Measurements from ENCODE around the gene CILP2.

Gene CILP2

DNA sequence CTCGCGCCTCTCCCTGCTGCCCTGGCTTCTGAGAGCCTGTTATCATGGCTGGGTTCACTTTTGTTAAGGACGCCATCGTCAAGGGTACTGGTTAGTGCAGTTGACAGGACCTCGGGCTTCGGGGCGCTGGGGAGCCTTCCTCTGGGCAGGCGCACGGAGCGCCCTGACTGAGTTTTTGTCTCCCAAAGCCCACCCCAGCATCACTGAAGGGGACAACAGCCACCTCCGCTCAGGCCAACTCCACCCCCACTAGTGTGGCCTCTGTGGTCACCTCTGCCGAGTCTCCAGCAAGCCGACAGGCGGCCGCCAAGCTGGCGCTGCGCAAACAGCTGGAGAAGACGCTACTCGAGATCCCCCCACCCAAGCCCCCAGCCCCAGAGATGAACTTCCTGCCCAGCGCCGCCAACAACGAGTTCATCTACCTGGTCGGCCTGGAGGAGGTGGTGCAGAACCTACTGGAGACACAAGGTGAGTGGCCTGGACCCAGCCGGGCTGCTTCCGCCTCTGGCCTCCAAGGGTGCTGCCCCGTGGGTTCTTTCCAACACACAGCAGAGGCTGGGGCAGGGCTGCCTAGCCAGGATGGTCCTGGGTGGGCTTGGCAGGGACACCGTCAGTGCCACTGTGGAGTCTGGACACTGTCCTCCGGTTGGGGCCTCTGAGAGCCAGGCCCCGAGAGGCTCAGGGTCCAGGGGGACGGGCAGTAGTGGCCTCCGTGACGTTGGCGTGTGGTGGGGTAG, 39.6 kb upstream of the CILP2 start:
- Histone ChIP-seq H3K27ac (ENCODE audit: low read length) (no peak overlapping the region), H3K36me3 (ENCODE audit: control insufficient read depth, insufficient read depth, low read length) (peaks cover 63% of the 10 kb centered on the region), H3K4me1 (ENCODE audit: control insufficient read depth, insufficient read depth, low read length) (no peaks in the 10 kb centered on the region), H3K4me3 (ENCODE audit: low read length) (no peak overlapping the region), H3K27me3 (ENCODE audit: control insufficient read depth, insufficient read depth, low read length) (no peaks in the 10 kb centered on the region), H3K9me3 (ENCODE audit: control insufficient read depth, insufficient read depth, low read length) (no peaks in the 10 kb centered on the region)
- WGBS (ENCODE audit: insufficient coverage, insufficient read length), result no CpG with 5 or more reads among the region's 33 CpGs
- no peak for DNase-seq (ENCODE audit: low read depth, low spot score)

GRCh38 chr19:19499272-19499995, 38.6 kb upstream of the CILP2 start:
- H3K27ac ChIP-seq (ENCODE audit: low read length), result no peak overlapping the region
- no CpG with 5 or more reads among the region's 18 CpGs for WGBS (ENCODE audit: insufficient coverage, insufficient read length)
- no peaks in the 10 kb centered on the region for H3K4me1 ChIP-seq (ENCODE audit: control insufficient read depth, insufficient read depth, low read length)
- H3K9me3 ChIP-seq (ENCODE audit: control insufficient read depth, insufficient read depth, low read length), result no peaks in the 10 kb centered on the region
- H3K36me3 ChIP-seq (ENCODE audit: control insufficient read depth, insufficient read depth, low read length), result peaks cover 60% of the 10 kb centered on the region
- H3K4me3 ChIP-seq (ENCODE audit: low read length), result no peak overlapping the region
- H3K27me3 ChIP-seq (ENCODE audit: control insufficient read depth, insufficient read depth, low read length), result no peaks in the 10 kb centered on the region
- DNase-seq (ENCODE audit: low read depth, low spot score), result no peak

DNA sequence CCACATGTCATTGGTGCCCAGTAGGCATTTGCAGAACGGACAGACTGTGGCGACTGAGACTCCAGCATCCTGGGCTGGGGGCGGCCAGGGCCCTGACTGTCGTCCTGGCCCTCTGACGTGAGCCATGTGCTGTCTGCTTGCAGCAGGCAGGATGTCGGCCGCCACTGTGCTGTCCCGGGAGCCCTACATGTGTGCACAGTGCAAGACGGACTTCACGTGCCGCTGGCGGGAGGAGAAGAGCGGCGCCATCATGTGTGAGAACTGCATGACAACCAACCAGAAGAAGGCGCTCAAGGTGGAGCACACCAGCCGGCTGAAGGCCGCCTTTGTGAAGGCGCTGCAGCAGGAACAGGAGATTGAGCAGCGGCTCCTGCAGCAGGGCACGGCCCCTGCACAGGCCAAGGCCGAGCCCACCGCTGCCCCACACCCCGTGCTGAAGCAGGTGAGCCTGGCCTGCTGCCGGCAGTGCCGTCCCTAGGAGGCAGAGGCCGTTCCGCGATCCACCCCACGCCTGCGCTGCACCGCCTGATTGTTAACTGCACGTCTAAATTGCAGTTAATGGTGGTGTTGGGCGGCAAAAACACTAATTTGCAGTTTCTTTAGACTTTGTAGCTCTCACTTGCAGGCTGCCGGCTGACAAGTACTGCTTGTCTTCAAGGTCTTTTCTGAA, 37.0 kb upstream of the CILP2 start:
- WGBS (ENCODE audit: insufficient coverage, insufficient read length), result no CpG with 5 or more reads among the region's 34 CpGs
- no peak for DNase-seq (ENCODE audit: low read depth, low spot score)
- peaks cover 58% of the 10 kb centered on the region for H3K36me3 ChIP-seq (ENCODE audit: control insufficient read depth, insufficient read depth, low read length)
- H3K4me1 ChIP-seq (ENCODE audit: control insufficient read depth, insufficient read depth, low read length), result no peaks in the 10 kb centered on the region
- no peak overlapping the region for H3K27ac ChIP-seq (ENCODE audit: low read length)
- no peaks in the 10 kb centered on the region for H3K9me3 ChIP-seq (ENCODE audit: control insufficient read depth, insufficient read depth, low read length)
- H3K4me3 ChIP-seq (ENCODE audit: low read length), result no peak overlapping the region
- H3K27me3 ChIP-seq (ENCODE audit: control insufficient read depth, insufficient read depth, low read length), result no peaks in the 10 kb centered on the region

DNA sequence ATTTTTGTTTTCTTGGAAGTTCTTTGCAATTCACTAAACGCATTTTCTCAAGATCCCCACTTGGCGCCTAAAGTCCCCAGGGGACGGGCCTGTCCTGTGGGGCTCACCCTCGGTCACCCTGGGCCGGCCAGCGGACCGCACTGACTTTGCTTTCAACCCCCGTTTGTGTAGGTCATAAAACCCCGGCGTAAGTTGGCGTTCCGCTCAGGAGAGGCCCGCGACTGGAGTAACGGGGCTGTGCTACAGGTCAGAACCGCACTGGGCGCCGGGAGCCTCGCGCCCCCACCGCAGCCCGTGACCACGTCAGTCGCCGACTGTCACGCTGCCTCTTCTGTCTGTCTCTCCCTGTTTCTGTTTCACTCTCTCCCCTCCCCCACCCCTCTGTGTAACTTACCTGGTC, 36.3 kb upstream of the CILP2 start:
- Histone ChIP-seq H3K27me3 (ENCODE audit: control insufficient read depth, insufficient read depth, low read length) (no peaks in the 10 kb centered on the region), H3K36me3 (ENCODE audit: control insufficient read depth, insufficient read depth, low read length) (peaks cover 55% of the 10 kb centered on the region), H3K27ac (ENCODE audit: low read length) (no peak overlapping the region), H3K9me3 (ENCODE audit: control insufficient read depth, insufficient read depth, low read length) (no peaks in the 10 kb centered on the region), H3K4me1 (ENCODE audit: control insufficient read depth, insufficient read depth, low read length) (no peaks in the 10 kb centered on the region), H3K4me3 (ENCODE audit: low read length) (no peak overlapping the region; the same call in 1 of the 2 replicates)
- WGBS (ENCODE audit: insufficient coverage, insufficient read length), result no CpG with 5 or more reads among the region's 26 CpGs
- no peak for DNase-seq (ENCODE audit: low read depth, low spot score)

DNA sequence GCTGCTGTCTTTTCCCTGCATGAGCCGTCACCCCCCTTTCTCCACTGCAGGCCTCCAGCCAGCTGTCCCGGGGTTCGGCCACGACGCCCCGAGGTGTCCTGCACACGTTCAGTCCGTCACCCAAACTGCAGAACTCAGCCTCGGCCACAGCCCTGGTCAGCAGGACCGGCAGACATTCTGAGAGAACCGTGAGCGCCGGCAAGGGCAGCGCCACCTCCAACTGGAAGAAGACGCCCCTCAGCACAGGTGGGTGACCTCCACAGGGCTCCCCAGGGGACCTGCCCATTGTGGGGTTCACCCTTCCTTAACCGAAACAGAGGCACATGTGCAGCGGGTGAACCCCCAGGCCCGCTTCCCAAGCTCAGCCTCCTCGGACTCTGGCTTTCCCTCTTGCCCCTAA, 35.8 kb upstream of the CILP2 start:
- H3K9me3 ChIP-seq (ENCODE audit: control insufficient read depth, insufficient read depth, low read length), result no peaks in the 10 kb centered on the region
- H3K27ac ChIP-seq (ENCODE audit: low read length), result no peak overlapping the region
- no peak overlapping the region for H3K4me3 ChIP-seq (ENCODE audit: low read length)
- H3K4me1 ChIP-seq (ENCODE audit: control insufficient read depth, insufficient read depth, low read length), result no peaks in the 10 kb centered on the region
- no CpG with 5 or more reads among the region's 19 CpGs for WGBS (ENCODE audit: insufficient coverage, insufficient read length)
- peaks cover 55% of the 10 kb centered on the region for H3K36me3 ChIP-seq (ENCODE audit: control insufficient read depth, insufficient read depth, low read length)
- no peaks in the 10 kb centered on the region for H3K27me3 ChIP-seq (ENCODE audit: control insufficient read depth, insufficient read depth, low read length)
- no peak for DNase-seq (ENCODE audit: low read depth, low spot score)

- Histone ChIP-seq H3K36me3 (ENCODE audit: control insufficient read depth, insufficient read depth, low read length) (peaks cover 55% of the 10 kb centered on the region), H3K27ac (ENCODE audit: low read length) (no peak overlapping the region), H3K9me3 (ENCODE audit: control insufficient read depth, insufficient read depth, low read length) (no peaks in the 10 kb centered on the region), H3K27me3 (ENCODE audit: control insufficient read depth, insufficient read depth, low read length) (no peaks in the 10 kb centered on the region), H3K4me3 (ENCODE audit: low read length) (no peak overlapping the region), H3K4me1 (ENCODE audit: control insufficient read depth, insufficient read depth, low read length) (no peaks in the 10 kb centered on the region)
- WGBS (ENCODE audit: insufficient coverage, insufficient read length), result 100% methylated on average over 1 of the region's 18 CpGs
- DNase-seq (ENCODE audit: low read depth, low spot score), result no peak
Observed at GRCh38 chr19:19502808-19503602, 35.1 kb upstream of the CILP2 start.

DNA sequence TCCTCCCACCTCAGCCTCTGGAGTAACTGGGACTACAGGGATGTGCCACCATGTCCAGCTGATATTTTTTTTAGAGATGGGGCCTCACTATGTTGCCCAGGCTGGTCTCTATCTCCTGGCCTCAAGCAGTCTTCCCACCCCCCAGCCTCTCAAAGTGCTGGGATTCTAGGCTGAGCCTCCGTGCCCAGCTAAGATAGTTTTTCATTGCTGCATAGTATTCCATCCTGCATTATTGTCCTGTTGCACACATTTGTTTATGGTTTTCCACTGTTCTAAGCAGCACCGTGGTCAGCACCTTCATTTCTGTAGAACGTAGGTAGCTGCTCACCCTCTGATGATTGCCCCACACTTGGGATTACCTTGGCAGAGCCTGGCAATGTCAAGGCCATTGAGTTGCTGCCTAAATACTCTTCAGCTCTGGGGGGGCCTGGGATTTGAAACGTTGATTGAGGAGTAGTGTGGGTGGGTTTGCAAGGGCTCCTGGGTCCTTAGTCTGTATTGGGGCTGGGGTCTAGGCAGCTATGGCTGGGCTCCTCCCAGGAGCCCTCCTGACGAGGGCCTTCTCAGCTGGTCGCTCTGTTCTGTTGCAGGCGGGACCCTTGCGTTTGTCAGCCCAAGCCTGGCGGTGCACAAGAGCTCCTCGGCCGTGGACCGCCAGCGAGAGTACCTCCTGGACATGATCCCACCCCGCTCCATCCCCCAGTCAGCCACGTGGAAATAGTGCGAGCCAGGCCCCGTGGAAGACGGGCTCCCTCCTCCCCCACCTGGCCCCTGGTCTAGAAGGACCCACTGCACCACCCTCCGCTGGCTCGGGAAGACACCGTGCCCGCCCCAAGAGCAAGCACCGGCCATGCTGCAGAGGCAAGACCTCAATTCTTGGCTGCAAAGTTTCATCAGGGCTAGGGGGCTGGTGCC, 33.1 kb upstream of the CILP2 start:
- no peaks in the 10 kb centered on the region for H3K27me3 ChIP-seq (ENCODE audit: control insufficient read depth, insufficient read depth, low read length)
- no peaks in the 10 kb centered on the region for H3K4me1 ChIP-seq (ENCODE audit: control insufficient read depth, insufficient read depth, low read length)
- DNase-seq (ENCODE audit: low read depth, low spot score), result no peak
- H3K4me3 ChIP-seq (ENCODE audit: low read length), result no peak overlapping the region
- no CpG with 5 or more reads among the region's 23 CpGs for WGBS (ENCODE audit: insufficient coverage, insufficient read length)
- no peaks in the 10 kb centered on the region for H3K9me3 ChIP-seq (ENCODE audit: control insufficient read depth, insufficient read depth, low read length)
- H3K36me3 ChIP-seq (ENCODE audit: control insufficient read depth, insufficient read depth, low read length), result peaks cover 36% of the 10 kb centered on the region
- no peak overlapping the region for H3K27ac ChIP-seq (ENCODE audit: low read length)

DNA sequence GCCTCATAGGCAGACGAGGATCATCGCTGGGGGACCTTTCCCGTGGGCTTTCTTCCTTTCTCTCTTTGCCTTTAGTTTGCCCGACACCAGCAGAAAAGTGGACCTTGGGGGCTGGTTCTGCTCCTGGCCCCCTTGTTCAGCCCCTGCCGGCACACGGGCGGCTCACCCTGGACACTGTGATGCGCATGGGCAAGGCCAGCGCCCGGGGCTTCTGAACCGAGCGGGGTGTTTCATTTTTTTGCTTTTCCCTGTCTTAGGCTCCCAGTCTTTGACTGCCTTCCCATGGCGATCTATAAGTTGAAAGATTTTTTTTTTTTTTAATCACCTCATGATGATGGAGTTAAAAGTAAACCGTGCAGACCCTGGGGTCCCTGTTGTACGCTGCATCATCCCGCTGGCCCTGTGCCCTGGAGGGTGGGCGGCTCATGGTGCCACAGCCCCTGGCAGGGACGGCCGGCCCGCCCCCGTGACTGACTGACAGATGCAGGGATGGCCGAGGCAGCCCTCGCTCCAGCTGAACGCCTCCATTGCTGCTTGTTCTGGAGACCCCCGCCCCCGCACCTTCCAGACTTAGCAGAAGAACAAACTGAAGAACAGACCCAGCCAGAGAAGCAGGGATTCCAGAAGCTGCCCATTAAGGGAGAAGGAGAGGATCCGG, 32.3 kb upstream of the CILP2 start:
- WGBS (ENCODE audit: insufficient coverage, insufficient read length), result no CpG with 5 or more reads among the region's 27 CpGs
- no peak overlapping the region for H3K27ac ChIP-seq (ENCODE audit: low read length)
- H3K36me3 ChIP-seq (ENCODE audit: control insufficient read depth, insufficient read depth, low read length), result peaks cover 33% of the 10 kb centered on the region
- no peak for DNase-seq (ENCODE audit: low read depth, low spot score)
- no peak overlapping the region for H3K4me3 ChIP-seq (ENCODE audit: low read length)
- H3K27me3 ChIP-seq (ENCODE audit: control insufficient read depth, insufficient read depth, low read length), result no peaks in the 10 kb centered on the region
- H3K4me1 ChIP-seq (ENCODE audit: control insufficient read depth, insufficient read depth, low read length), result no peaks in the 10 kb centered on the region
- no peaks in the 10 kb centered on the region for H3K9me3 ChIP-seq (ENCODE audit: control insufficient read depth, insufficient read depth, low read length)

- no peaks in the 10 kb centered on the region for H3K9me3 ChIP-seq (ENCODE audit: control insufficient read depth, insufficient read depth, low read length)
- H3K4me3 ChIP-seq (ENCODE audit: low read length), result no peak overlapping the region
- no peaks in the 10 kb centered on the region for H3K4me1 ChIP-seq (ENCODE audit: control insufficient read depth, insufficient read depth, low read length)
- DNase-seq (ENCODE audit: low read depth, low spot score), result no peak
- WGBS (ENCODE audit: insufficient coverage, insufficient read length), result no CpG with 5 or more reads among the region's 12 CpGs
- H3K27ac ChIP-seq (ENCODE audit: low read length), result no peak overlapping the region
- no peaks in the 10 kb centered on the region for H3K27me3 ChIP-seq (ENCODE audit: control insufficient read depth, insufficient read depth, low read length)
- peaks cover 27% of the 10 kb centered on the region for H3K36me3 ChIP-seq (ENCODE audit: control insufficient read depth, insufficient read depth, low read length)
Observed at GRCh38 chr19:19506592-19506991, 31.5 kb upstream of the CILP2 start.
